HG02885 (cell line): Measurements from ENCODE around the gene INAFM2.

Experiments
- ATAC-seq: cut with Tn5 transposase; IDR thresholded peaks from one replicate; pipeline ENCODE4 v1.9.1; 2021; ENCODE audit warnings: mild to moderate bottlenecking; ENCODE audit not compliant: unreplicated experiment, poor library complexity

INAFM2 gene

GRCh38 chr15:40286794-40287193 lies 36.7 kb upstream of the INAFM2 start:
- no peak for ATAC-seq

GRCh38 chr15:40287505-40287904 lies 36.0 kb upstream of the INAFM2 start:
- no peak for ATAC-seq

- ATAC-seq = no peak
Measured at GRCh38 chr15:40287968-40288367, 35.5 kb upstream of the INAFM2 start.

DNA sequence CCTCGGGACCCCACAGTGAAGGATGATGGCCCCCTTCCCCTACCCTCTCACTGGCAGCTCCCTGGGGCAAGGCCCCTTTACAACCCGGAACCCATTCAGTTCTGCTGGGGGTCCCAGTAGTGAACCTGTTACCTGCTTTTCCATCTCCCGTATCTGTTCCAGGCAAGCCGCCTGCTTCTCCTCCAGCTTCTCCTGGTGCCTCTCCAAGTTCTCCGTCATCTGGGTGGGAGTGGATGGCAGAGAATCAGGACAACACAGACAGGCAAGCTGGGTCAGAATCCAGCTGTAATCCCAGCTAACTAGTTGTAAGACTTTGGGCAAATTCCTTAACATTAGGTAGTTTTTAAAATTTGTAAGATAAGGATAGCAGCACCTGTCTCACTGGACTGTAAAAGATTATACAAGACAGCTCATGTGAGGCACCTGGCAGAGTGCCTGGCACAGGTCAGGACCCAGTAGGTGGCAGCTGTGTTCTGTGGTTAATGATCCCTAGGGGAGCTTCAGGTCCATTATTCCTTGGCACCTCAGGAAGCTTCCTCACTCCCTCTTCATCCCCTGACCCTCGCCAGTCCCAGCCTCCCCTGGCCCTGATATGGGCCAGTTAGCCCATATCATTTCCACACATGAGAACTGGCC lies 34.2 kb upstream of the INAFM2 start:
- no peak for ATAC-seq

DNA sequence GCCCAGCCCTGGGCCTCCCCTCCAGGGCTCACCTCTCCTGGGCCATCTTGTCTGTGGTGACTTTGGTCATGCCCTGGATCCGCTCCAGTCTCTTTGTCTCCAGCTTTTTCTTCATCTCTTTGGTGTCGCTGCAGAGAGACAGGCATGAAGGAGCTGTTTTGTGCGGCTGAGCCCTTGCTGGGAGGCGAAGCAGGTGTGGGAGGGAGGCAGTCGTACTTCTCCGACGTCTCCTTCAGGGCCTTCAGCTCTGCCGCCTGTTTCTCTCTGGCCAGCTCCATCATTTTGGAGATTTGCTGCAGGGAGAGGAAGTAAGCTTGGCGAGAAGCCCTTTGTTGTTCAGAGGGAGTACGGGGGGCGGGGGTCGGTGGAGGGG lies 33.0 kb upstream of the INAFM2 start:
- ATAC-seq = no peak

GRCh38 chr15:40290918-40291574 lies 32.4 kb upstream of the INAFM2 start:
- no peak for ATAC-seq

DNA sequence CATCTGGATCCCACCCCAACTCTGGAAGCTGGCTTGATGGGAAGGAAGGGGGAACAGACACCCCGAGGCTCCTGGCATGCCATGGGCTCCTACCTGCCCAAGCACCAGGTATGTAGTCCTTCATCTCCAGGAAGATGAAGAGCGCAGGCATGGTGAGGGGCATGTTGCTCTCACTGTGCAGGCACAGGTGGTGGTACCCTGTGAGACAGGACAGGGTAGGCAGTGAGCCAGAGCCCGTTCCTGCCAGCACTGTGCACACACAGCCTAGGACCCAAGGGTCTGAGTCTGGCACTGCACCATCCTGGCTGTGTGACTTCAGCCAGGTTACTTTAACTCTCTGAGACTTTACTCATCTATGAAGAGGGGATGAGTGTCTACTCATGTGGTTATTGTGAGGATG lies 31.2 kb upstream of the INAFM2 start:
- no peak for ATAC-seq

DNA sequence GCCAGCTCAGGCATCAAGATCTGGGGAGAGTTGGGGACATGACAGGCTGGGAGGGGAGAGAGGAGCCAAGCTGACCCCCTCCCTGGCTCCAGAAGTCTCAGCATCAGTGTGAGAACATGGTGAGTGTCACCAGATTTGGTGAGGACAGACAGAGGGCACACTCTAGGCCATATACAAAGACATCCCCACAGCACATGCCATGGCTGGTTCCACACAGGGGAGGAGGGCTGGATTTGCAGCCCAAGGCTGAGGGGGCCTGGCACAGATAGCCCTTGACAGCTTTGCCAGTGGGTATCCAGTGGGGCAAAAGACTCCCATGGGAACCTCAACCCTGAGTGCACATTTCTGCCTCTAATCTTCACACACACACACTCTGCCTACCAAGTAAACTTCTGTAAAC lies 30.5 kb upstream of the INAFM2 start:
- ATAC-seq = no peak

DNA sequence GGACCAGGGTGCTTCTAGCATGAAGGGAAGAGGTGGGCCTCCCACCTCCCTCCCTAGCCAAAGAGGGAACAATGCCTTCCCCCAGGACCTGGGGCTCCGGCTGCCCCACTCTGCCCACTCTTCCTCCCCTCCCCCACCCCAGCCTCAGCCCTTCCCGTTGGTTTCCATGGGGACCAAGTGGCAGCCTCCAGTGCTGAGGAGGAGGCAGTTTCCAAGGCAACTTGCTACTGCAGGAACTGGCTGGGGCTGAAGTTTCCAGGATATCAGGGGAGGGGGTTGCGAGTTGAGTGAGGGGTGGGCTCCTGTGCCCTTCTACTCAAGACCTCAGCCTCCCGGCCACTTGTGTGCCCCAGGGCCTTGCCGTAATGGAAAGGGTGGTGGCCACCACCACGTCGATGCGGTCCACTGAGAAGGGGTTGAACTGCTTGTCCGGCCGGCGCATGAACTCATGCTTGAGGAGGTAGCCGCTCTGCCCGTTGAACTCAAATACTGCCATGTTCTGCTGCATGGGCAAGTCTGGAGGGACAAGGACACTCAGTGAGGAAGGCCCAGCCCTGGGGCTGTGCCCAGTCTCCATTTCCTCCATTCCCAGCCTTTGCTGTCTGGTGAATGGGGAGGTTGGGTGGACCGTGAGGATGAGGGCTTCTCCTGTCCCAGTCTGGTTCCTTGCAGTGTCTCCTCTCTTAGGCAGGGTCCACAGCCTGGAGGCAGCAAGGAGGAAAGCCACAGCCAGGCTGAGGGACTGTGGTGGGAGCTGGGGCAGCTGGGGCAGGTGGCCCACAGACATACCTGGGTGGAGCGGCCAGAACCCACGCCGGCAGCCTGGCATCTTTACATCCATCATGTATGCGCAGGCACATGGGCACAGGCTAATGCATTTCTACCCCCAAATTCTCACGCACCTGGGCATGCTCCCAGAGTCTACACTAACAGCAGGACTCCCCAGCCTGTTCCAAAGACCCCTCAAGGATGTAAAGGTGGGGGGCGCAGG lies 29.3 kb upstream of the INAFM2 start:
- ATAC-seq = no peak

DNA sequence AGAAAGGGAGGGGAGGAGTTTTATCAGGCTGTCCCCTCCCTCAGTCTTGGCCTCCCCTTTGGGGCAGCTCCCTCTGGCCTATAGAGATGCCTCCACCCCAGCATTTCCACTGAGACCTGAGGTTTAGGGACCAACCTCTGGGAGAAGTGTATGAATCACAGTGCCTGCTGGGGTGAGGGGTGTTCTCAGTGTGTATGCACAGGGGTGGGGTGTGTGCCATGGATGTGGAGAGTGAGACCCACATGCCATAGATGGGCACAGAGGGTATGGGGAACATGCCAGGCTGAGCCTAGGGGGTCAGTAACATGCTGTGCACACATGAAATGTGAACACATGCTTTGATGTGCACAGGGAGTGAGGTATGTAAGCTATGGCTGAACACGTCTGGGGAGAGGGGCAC lies 28.2 kb upstream of the INAFM2 start:
- no peak for ATAC-seq

GRCh38 chr15:40295877-40296560 lies 27.5 kb upstream of the INAFM2 start:
- no peak for ATAC-seq

DNA sequence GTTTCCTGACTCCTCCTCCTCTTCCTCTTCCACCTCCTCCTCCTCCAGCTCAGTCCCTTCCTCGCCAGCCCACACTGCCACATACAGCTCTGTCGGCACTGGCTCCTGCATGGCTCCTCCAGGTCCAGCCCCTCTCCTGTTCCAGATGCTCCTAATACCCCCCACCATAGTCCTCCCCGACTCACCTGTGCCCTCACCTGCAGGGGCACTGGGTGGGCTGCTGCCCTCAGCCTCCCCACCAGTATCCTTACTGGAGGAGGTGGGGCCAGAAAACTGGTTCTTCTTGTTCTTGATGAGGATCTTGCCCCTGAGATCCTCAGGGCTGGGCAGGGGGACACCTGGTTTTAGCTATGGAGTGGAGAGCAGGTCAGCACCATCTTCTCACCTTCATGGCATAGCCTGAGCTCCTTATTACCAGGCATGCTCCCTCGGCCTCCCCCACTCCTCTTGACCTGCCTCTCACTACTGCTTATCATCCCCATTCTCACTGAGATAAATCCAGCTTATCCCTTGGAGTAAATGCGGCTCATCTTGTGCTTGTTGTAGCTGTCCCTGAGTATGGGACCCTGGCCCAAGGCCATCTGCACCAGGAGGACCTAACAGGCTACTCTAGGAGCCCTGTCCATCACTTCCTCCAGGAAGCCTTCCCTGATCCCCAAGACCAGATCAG lies 26.8 kb upstream of the INAFM2 start:
- no peak for ATAC-seq

DNA sequence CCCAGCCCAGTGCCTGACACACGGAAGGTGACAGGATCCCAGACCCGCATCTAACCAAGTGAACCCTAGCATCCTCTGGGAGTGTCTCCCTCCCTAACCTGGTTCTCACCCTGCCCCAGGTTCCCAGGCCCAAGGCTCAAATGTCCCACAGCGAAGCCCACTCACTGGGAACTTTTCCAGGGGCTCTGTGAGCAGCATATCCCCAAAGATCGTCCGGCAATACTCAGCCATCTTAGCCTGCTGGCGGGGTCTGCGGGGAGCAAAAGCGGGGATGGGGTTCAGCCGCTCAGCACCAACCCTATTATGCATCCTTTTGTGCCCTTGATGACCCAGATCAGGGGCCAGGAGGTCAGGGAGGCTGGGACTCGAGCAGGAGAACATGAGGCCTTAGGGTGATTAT lies 26.1 kb upstream of the INAFM2 start:
- no peak for ATAC-seq

DNA sequence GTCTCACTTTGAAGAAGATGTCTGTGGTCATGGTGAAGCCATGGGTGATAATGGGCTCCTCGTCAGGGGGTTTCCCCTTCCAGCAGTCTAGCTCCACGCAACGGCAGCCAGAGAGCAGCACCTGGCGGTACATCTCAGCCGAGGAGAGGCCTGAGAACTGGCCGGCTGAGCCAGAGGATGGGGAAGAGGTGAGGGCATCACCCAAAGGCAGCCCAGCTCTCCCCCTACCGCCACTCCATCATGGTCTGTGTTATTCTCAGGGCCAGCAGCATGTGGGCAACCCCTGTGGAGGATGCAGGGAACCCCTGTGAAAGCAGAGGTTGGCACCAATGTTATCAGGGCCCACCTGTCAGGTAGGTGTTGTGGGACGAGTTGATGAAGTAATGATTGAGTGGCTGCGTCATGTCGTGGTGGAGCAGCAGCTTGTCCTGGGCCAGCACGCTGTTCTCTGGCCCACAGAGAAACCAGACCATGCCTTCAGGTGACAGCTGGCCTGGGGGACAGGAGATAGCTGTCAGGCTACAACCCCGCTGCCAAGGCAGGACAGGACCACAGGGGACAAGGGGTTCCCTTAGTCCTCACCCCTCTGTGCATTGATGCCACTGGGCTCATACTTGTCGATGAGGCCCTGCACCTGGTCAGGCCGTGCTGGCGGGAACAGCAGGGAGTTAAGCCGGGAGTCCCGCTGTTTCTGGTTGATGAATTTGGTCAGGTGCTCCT lies 25.1 kb upstream of the INAFM2 start:
- no peak for ATAC-seq

GRCh38 chr15:40300367-40300766 lies 23.1 kb upstream of the INAFM2 start:
- ATAC-seq = no peak

DNA sequence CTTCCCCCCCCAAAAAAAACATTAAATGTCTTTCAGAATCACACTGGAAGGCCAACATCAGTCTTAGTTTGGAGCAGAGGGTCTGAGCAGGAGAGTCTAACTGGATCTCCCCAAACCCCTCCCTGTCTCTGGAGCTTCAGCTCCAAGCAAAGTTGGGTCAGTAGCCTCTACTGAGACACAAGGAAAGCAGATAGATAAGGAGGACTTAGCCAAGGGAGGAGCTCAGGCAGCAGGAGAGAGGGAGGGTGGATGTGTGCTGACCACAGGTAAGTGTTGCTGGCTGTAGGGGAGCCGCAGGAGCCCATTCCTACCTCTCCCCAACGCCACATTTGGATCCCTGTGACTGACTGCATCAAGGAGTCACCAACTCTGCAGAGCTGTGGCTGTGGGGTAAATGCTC lies 22.7 kb upstream of the INAFM2 start:
- ATAC-seq = no peak

DNA sequence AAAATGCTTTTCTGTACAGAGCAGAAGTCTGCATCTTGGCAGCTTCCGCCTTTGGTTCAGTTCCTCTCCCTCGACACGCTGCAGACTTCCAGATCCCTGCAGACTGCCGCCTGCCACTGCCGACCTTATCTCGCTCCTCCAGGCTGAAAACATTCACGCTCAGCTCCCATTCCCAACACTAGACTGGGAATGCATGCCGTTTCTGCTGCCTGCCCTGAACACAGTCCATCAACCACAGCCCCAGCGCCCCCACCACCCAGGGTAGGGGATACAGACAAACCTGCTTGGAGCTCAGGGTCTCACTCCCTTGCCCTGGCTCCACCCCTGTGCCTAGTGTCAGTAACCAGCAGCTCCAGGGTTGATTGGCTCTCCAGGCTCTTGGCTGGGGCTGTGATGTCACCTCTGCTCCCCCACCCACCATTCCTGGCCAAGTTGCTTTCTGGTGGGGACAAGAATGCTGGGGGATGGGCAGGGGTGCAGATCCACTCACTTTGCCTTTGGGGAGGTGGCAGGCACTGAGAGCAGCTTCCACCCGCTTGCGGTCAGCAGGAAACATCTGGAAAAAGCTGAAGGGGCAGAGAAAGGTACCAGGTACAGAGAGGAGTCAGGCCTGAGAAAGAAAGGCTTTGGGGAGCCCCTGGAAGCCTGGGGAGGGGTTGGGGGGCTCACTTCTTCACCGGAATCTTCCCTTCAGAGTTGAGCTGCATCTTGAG lies 21.9 kb upstream of the INAFM2 start:
- ATAC-seq = no peak

GRCh38 chr15:40302288-40302886 lies 21.1 kb upstream of the INAFM2 start:
- no peak for ATAC-seq

DNA sequence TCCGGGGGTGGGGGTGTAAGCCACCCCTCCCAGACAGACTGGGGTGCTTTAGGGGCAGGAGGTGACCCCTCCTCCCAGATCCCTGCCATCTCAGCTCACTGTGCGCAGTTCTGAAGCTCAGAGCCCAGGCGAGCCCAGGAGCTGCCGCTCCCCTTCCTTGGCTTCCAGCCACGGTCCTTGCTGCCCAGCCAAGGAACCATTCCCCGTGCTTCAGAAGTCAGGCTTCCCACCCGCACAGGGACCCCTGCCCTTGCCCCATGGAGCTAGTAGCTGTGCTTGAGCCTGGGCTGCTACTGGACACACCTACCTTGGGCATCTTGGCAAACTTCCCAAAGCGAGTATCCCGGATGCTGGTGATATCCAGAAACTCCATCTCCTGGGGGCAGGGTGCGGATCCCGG lies 20.5 kb upstream of the INAFM2 start:
- no peak for ATAC-seq
